ENCODE results near the gene CHURC1. TPM values are rescaled to one million over a fixed set of nuclear protein-coding genes. Genes with fewer than 3 reads are reported as not detected.

CHURC1 gene
- total RNA-seq, 4 donors from 2014 or later: 28.9 to 74.7 (median 56.0) TPM

DNA sequence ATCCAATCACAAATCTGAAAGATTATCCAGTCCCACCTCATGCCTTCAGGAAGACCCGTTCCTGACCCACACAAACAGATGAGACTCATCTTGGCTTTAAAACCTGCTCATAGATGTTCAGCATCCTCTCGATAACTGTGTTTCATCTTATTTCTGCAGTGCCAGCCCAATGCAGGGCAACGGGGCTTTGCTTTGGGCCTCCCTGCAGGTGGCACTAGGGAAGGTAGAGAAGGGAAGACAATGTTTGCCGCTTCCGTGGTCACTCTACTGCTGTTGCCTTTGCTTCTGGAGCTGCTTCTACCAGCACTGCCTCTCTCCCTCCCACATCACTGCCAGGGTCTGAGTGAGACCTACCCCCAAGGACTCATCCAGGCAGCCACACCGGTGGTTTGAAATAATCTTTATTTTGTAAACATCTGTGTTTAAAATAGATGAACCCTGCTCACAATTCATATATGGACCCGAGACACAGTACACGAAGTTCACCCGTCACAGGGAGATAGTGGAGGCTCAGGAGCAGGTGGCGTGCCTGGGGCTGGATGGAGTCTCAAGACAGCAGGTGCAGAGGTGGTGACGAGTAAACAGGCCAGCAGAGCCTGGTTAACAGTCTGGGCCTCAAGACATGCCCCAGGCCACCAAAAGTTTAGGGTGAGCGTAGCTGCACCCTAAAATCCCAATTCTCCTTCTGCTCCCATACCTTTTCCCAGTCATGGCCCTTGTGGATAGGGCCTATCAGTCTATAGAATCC is 31.4 kb downstream of the CHURC1 start:
- peaks cover 0 to 54% (median 0%) of the 10 kb centered on the region in 3 donors for H3K36me3 ChIP-seq
- H3K27me3 ChIP-seq: no peaks in the 10 kb centered on the region
- H3K4me1 ChIP-seq: peaks cover 13 to 38% (median 14%) of the 10 kb centered on the region in 3 donors
- DNase-seq: no peak
- no peaks in the 10 kb centered on the region for H3K9me3 ChIP-seq
- 90 to 92% methylated on average over 10 to 12 of the region's 12 CpGs for WGBS, 2 donors
- no peak overlapping the region for H3K4me3 ChIP-seq
- H3K27ac ChIP-seq: no peak overlapping the region
- intact Hi-C loops (cut with DNase I): no loop called here
- no peak for TF ChIP-seq CTCF (IDR thresholded peaks at IDR 0.05)
- TF ChIP-seq POLR2A (IDR thresholded peaks at IDR 0.05): no peak

DNA sequence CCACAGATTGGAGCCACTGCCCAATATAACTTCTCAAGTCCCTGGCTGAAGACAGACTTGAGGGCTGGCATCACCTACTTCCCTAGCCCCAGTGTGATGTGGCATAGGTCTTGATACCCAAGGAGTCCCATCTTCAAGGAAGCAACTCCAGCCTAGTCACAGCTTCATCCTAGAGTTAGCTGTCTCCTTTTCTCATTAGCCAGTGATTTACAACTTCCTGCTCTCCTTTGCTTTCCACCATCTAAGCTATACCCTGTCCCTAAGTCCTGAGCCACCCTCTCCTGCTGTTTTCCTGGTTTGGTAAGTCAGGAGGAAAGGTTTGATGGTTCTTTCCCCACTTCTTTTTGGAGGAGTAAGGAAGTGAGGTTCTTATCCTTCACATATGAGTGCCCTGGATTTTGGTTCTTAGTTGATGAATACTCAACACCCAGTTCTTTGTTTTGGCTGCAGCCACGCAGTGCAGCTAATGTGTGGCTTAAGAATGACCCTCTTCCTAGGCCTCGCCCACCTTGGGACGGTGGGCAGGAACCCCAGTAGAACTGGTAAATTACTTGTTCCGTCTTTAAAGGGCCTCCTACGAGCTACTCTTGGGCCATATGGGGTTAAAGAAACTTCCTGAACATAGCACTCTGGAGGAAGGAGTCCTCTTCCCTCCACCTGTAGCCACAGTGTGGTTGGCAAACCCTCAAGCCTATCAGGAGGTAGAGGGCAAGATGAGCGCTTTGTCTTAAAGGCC is 32.2 kb downstream of the CHURC1 start:
- WGBS, 2 donors: 73 to 86% methylated on average over 4 to 6 of the region's 6 CpGs
- Histone ChIP-seq H3K36me3 (peaks cover 0 to 54% (median 0%) of the 10 kb centered on the region in 3 donors), H3K4me1 (peaks cover 9 to 29% (median 14%) of the 10 kb centered on the region in 3 donors), H3K27ac (no peak overlapping the region), H3K27me3 (no peaks in the 10 kb centered on the region), H3K4me3 (no peak overlapping the region), H3K9me3 (no peaks in the 10 kb centered on the region)
- TF ChIP-seq CTCF (IDR thresholded peaks at IDR 0.05) (no peak), POLR2A (IDR thresholded peaks at IDR 0.05) (no peak)
- intact Hi-C loops (cut with DNase I): no loop called here
- DNase-seq: no peak

GRCh38 chr14:64947710-64948611 is 33.7 kb downstream of the CHURC1 start:
- TF ChIP-seq CTCF (IDR thresholded peaks at IDR 0.05) (no peak), POLR2A (IDR thresholded peaks at IDR 0.05) (no peak)

DNA sequence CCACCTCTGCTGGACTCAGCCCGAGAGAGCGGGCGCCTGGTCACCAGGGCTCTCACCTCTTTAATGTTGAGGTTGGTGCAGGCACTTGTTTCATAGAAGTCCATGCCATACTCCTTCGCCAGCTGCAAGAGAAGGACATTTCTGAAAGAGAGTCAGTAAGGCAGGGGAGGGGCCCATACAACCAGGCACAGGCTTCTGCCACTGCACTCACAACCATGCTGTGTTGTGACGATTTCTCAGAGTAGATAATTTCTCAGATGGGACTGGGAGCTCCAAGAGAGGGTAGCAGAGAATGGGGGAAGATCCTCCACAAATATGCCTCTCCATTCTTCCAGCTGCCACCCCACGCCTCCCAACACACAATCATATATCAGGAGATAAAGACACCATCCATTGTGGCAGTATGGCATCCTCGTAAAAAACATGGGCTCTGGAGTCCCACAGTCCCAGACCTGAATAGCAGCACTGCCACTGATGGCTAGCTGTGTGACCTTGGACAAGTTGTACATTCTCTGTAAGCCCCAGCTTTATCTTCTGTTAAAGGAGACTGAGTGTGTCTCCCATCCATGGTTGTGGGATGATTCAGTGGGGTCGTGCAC is 34.5 kb downstream of the CHURC1 start:
- 91 to 100% methylated on average over 2 to 7 of the region's 8 CpGs for WGBS, 2 donors
- intact Hi-C loops (cut with DNase I): no loop called here

More at GRCh38 chr14:64947710-64948611, 33.7 kb downstream of the CHURC1 start:
- DNase-seq: no peak
- H3K4me1 ChIP-seq: peaks cover 9 to 14% (median 13%) of the 10 kb centered on the region in 3 donors
- no peak overlapping the region for H3K27ac ChIP-seq
- H3K4me3 ChIP-seq: no peak overlapping the region
- H3K36me3 ChIP-seq: peaks cover 0 to 60% (median 0%) of the 10 kb centered on the region in 3 donors
- 84 to 85% methylated on average over 17 to 20 of the region's 28 CpGs for WGBS, 2 donors
- no peaks in the 10 kb centered on the region for H3K9me3 ChIP-seq
- no peaks in the 10 kb centered on the region for H3K27me3 ChIP-seq
- intact Hi-C loops (cut with DNase I): no loop called here

More for the DNA sequence above, 34.5 kb downstream of the CHURC1 start:
- no peak overlapping the region for H3K4me3 ChIP-seq
- no peak overlapping the region for H3K27ac ChIP-seq
- H3K27me3 ChIP-seq: no peaks in the 10 kb centered on the region
- peaks cover 3 to 7% (median 6%) of the 10 kb centered on the region in 3 donors for H3K4me1 ChIP-seq
- no peaks in the 10 kb centered on the region for H3K9me3 ChIP-seq
- TF ChIP-seq POLR2A (IDR thresholded peaks at IDR 0.05): no peak
- no peak for TF ChIP-seq CTCF (IDR thresholded peaks at IDR 0.05)
- DNase-seq: no peak
- H3K36me3 ChIP-seq: peaks cover 0 to 65% (median 0%) of the 10 kb centered on the region in 3 donors
